Endothelial cell of umbilical vein (primary cell): ENCODE measurements around the gene MPG. TPM values are rescaled to one million over a fixed set of nuclear protein-coding genes. Genes with fewer than 3 reads are reported as not detected.

Source experiments
- BruUV-seq: library from RNA; stranded (reverse); fragments of 400-500 nt; replicated peaks from 2 replicates; lab custom pipeline; 2021; lab: Mats Ljungman, UMichigan
- CTCF ChIA-PET: fragments of 300-600, 350-600 bp; sonication (Branson Sonifier 250); formaldehyde crosslinking; loops from one replicate; lab custom pipeline; 2021; ENCODE audit warnings: antibody characterized with exemption, inconsistent platforms; lab: Charles Lee
- POLR2A ChIA-PET: fragments of 300-600, 350-600 bp; sonication (Branson Sonifier 250); formaldehyde crosslinking; loops from one replicate; lab custom pipeline; 2021; ENCODE audit warnings: antibody characterized with exemption, inconsistent platforms; lab: Charles Lee
- DNase-seq: peaks from one replicate; pipeline ENCODE4 v3.0.0-alpha.2; 2011; ENCODE audit warnings: low read depth, low spot score
- FAIRE-seq: peaks from 2 replicates; lab custom pipeline; 2011; peaks lifted over from hg19 to GRCh38; lab: Jason Lieb, UNC
- H2AFZ ChIP-seq: 2 replicates; pipeline ENCODE4 v1.6.0; 2012; ENCODE audit warnings: low read depth, low read length, control low read depth, inconsistent platforms
- H3K27ac ChIP-seq: 2 replicates; pipeline ENCODE4 v1.5.1; 2011; ENCODE audit warnings: low read depth, mild to moderate bottlenecking, control low read depth, low read length, moderate library complexity; ENCODE audit not compliant: insufficient read depth
- H3K27me3 ChIP-seq, 2 experiments: 2 replicates each; pipeline versions ENCODE4 v1.6.0 to v1.6.1; 2011; ENCODE audit warnings: low read length in 2 of 2, mixed read lengths in 1 of 2; ENCODE audit not compliant: control insufficient read depth in 2 of 2, insufficient read depth in 2 of 2
- H3K36me3 ChIP-seq, 2 experiments: 2 replicates in 1 of 2; 3 replicates in 1 of 2; pipeline ENCODE4 v1.5.1; 2011; ENCODE audit warnings: low read length in 2 of 2, mild to moderate bottlenecking in 1 of 2, moderate library complexity in 1 of 2; ENCODE audit not compliant: control insufficient read depth in 2 of 2, insufficient read depth in 2 of 2; ENCODE audit errors: extremely low read depth in 1 of 2
- H3K4me1 ChIP-seq: 3 replicates; pipeline ENCODE4 v1.5.1; 2011; ENCODE audit warnings: mild to moderate bottlenecking, low read length; ENCODE audit not compliant: control insufficient read depth, insufficient read depth; ENCODE audit errors: extremely low read depth
- H3K4me2 ChIP-seq: 2 replicates; pipeline ENCODE4 v1.6.1; 2011; ENCODE audit warnings: low read length, control low read depth, mixed read lengths; ENCODE audit not compliant: insufficient read depth
- H3K4me3 ChIP-seq, 3 experiments: fragments of 200-600 bp in 1 of 3; sonication (generic), shearing (Covaris generic) in 1 of 3; replicated peaks in 1 of 3; 2 replicates each; pipeline ENCODE4 v1.5.1; 2011 to 2016; ENCODE audit warnings: control low read depth in 3 of 3, low read length in 3 of 3, mild to moderate bottlenecking in 2 of 3, inconsistent platforms in 1 of 3, low read depth in 1 of 3, moderate library complexity in 1 of 3; ENCODE audit not compliant: insufficient read depth in 1 of 3
- H3K79me2 ChIP-seq: 2 replicates; pipeline ENCODE4 v1.6.0; 2012; ENCODE audit warnings: low read length, inconsistent platforms; ENCODE audit not compliant: control insufficient read depth, insufficient read depth
- H3K9ac ChIP-seq: replicated peaks from 2 replicates; pipeline ENCODE3; 2011; ENCODE audit warnings: low read length, control low read depth; ENCODE audit not compliant: insufficient read depth; ENCODE audit errors: extremely low read depth
- H3K9me1 ChIP-seq: replicated peaks from 3 replicates; pipeline ENCODE4 v1.6.0; 2011; ENCODE audit warnings: mild to moderate bottlenecking, low read length; ENCODE audit not compliant: control insufficient read depth, insufficient read depth; ENCODE audit errors: extremely low read depth
- H3K9me3 ChIP-seq: replicated peaks from 2 replicates; pipeline ENCODE4 v1.5.1; 2012; ENCODE audit warnings: low read length, inconsistent platforms; ENCODE audit not compliant: control insufficient read depth, insufficient read depth
- H4K20me1 ChIP-seq: replicated peaks from 2 replicates; pipeline ENCODE3; 2011; ENCODE audit warnings: mild to moderate bottlenecking, low read length; ENCODE audit not compliant: control insufficient read depth, insufficient read depth; ENCODE audit errors: extremely low read depth
- CTCF ChIP-seq, 2 donors: IDR thresholded peaks; 1 replicate in 1 of 2; 2 replicates in 1 of 2; pipeline ENCODE4 v1.5.1; 2011; ENCODE audit warnings: low read length in 2 of 2, mild to moderate bottlenecking in 2 of 2, moderate library complexity in 2 of 2, control low read depth in 1 of 2, inconsistent platforms in 1 of 2, low read depth in 1 of 2; ENCODE audit not compliant: insufficient read depth in 1 of 2; ENCODE audit errors: extremely low read depth in 1 of 2
- FOS ChIP-seq: IDR thresholded peaks from 2 replicates; pipeline ENCODE4 v1.6.1; 2011; ENCODE audit warnings: mild to moderate bottlenecking, low read length, moderate library complexity, borderline replicate concordance; ENCODE audit not compliant: insufficient read depth
- GATA2 ChIP-seq: IDR thresholded peaks from 2 replicates; pipeline ENCODE4 v1.7.0; 2011; ENCODE audit warnings: low read depth, mild to moderate bottlenecking, moderate library complexity, mixed read lengths, low read length; ENCODE audit not compliant: insufficient read length, insufficient read depth
- JUN ChIP-seq: IDR thresholded peaks from 2 replicates; pipeline ENCODE4 v1.6.1; 2011; ENCODE audit warnings: borderline replicate concordance, low read depth; ENCODE audit not compliant: insufficient read length, insufficient read depth
- MAX ChIP-seq: IDR thresholded peaks from 2 replicates; pipeline ENCODE4 v1.6.1; 2011; ENCODE audit not compliant: insufficient read depth, insufficient read length
- MYC ChIP-seq: IDR thresholded peaks from one replicate; pipeline ENCODE4 v1.6.1; 2011; ENCODE audit warnings: mild to moderate bottlenecking, low read depth, low read length
- POLR2A ChIP-seq: IDR thresholded peaks from 2 replicates; pipeline ENCODE4 v1.6.1; 2012; ENCODE audit warnings: low read depth, mild to moderate bottlenecking, control low read depth, low read length
- POLR2AphosphoS5 ChIP-seq: IDR thresholded peaks from 2 replicates; pipeline ENCODE4 v1.6.1; 2012; ENCODE audit warnings: low read depth, mild to moderate bottlenecking, control low read depth, low read length, moderate library complexity; ENCODE audit not compliant: insufficient read depth
- dilution Hi-C: fragments of 300-500 bp; cut with MboI; formaldehyde crosslinking; loops from one replicate; pipeline ENCODE4 v1.15.0; 2019; ENCODE audit warnings: low sequenced_read_pairs; ENCODE audit not compliant: extremely low pct_ligation_motif_present
- intact Hi-C: fragments of 100-400 bp; cut with micrococcal nuclease; formaldehyde crosslinking; loops from one replicate; pipeline ENCODE4 v1.10.0; 2022
- polyA plus RNA-seq, 4 experiments: library from polyadenylated mRNA; depleted of rRNA in 3 of 4; stranded (reverse) in 3 of 4; unstranded in 1 of 4; fragments of >200 nt; gene quantifications; 2 replicates each; pipeline versions ENCODE4 v1.2.1 to v1.2.3, GENCODE V29; 2011 to 2012; ENCODE audit warnings: missing spikeins in 1 of 4
- total RNA-seq: library from RNA; stranded (reverse); gene quantifications from 2 replicates; pipeline ENCODE4 v1.2.3, GENCODE V29; 2021

Gene MPG
- total and polyA plus RNA-seq, 2 donors (not counting 3 experiments of a cell fraction or from before 2014, with no cell fraction given): 70.5 to 140 TPM

- no peak for FAIRE-seq
- Histone ChIP-seq H3K79me2 (peaks cover 40% of the 10 kb centered on the region), H2AFZ (no peak overlapping the region), H3K4me2 (no peak overlapping the region), H4K20me1 (no peaks in the 10 kb centered on the region), H3K9me1 (no peaks in the 10 kb centered on the region), H3K4me3 (no peak overlapping the region), H3K27me3 (no peaks in the 10 kb centered on the region), H3K9me3 (no peaks in the 10 kb centered on the region), H3K27ac (no peak overlapping the region), H3K9ac (no peak overlapping the region), H3K4me1 (peaks cover 11% of the 10 kb centered on the region), H3K36me3 (peaks cover 0 to 18% of the 10 kb centered on the region in 2 experiments)
- DNase-seq: no peak
- no TSS peak for BruUV-seq
- dilution Hi-C loops (no loop called here), intact Hi-C loops (no loop called here)
- TF ChIP-seq POLR2AphosphoS5 (no peak), MYC (no peak), JUN (no peak), CTCF (IDR thresholded peaks at IDR 0.05; ENCODE audit: extremely low read depth in 1 of 2, insufficient read depth in 1 of 2, low read depth in 1 of 2, low read length in 2 of 2) (no peak), POLR2A (no peak), FOS (no peak), MAX (no peak), GATA2 (no peak)
- ChIA-PET POLR2A (no interaction called here), CTCF (interaction anchor here (18.5 kb wide), 1 partner anchor 23 kb away, joined by 790 read pairs; no protein-coding TSS in a partner anchor)
Measured at GRCh38 chr16:67884-68789, 9.9 kb upstream of the MPG start.
